IgD-negative memory B cell (primary cell): ENCODE data around the gene CCDC171. TPM values are rescaled to one million over a fixed set of nuclear protein-coding genes. Genes with fewer than 3 reads are reported as not detected.

ENCODE experiments used
- H3K27ac Mint-ChIP-seq, 3 donors: one replicate each; pipeline ENCODE4 v1.8.0; 2020 to 2022; ENCODE audit warnings: mild to moderate bottlenecking in 3 of 3, mixed read lengths in 3 of 3, moderate library complexity in 1 of 3
- H3K27me3 Mint-ChIP-seq: one replicate; pipeline ENCODE4 v1.8.0; 2021; ENCODE audit warnings: mixed read lengths
- H3K36me3 Mint-ChIP-seq: one replicate; pipeline ENCODE4 v1.8.0; 2020; ENCODE audit warnings: mild to moderate bottlenecking, mixed read lengths
- H3K4me1 Mint-ChIP-seq, 3 donors: one replicate each; pipeline ENCODE4 v1.8.0; 2020 to 2022; ENCODE audit warnings: mixed read lengths in 3 of 3, mild to moderate bottlenecking in 1 of 3
- H3K4me3 Mint-ChIP-seq, 4 donors: one replicate each; pipeline ENCODE4 v1.8.0; 2020 to 2022; ENCODE audit warnings: mild to moderate bottlenecking in 4 of 4, mixed read lengths in 4 of 4, moderate library complexity in 3 of 4
- H3K9me3 Mint-ChIP-seq, 3 donors: one replicate each; pipeline ENCODE4 v1.8.0; 2020 to 2021; ENCODE audit warnings: mixed read lengths in 3 of 3, mild to moderate bottlenecking in 1 of 3
- polyA plus RNA-seq: library from polyadenylated mRNA; unstranded; fragments of 300-500 nt; fragmentation: Illumina TruSeq; gene quantifications from one replicate; pipeline ENCODE4 v1.2.3, GENCODE V29; 2021

Gene CCDC171
- polyA plus RNA-seq, 1 donor from 2014 or later, result 0.18 TPM

DNA sequence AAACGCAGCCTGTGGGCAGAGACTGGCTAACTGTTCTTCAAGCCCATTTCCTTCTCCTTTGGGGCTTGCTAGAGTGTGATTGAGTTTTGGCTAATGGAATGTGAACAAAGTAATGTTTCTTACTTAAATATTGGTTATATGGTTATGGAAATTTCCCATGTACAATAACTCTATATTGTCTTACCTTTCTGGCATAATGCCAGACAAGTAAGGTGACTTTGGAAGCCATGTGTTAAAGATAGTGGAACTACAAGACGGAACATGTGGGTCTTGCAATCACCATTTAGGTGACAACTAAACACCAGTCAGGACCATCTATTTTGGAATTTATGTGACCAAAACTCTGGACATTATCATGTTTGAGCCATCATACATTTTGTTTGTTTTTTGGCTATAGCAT lies 260.2 kb downstream of the CCDC171 start:
- no peak overlapping the region for H3K27ac Mint-ChIP-seq
- H3K36me3 Mint-ChIP-seq, result no peaks in the 10 kb centered on the region
- no peaks in the 10 kb centered on the region for H3K27me3 Mint-ChIP-seq
- no peak overlapping the region for H3K4me3 Mint-ChIP-seq
- H3K4me1 Mint-ChIP-seq, result no peaks in the 10 kb centered on the region
- peaks cover 0 to 6% (median 2%) of the 10 kb centered on the region in 3 donors for H3K9me3 Mint-ChIP-seq

DNA sequence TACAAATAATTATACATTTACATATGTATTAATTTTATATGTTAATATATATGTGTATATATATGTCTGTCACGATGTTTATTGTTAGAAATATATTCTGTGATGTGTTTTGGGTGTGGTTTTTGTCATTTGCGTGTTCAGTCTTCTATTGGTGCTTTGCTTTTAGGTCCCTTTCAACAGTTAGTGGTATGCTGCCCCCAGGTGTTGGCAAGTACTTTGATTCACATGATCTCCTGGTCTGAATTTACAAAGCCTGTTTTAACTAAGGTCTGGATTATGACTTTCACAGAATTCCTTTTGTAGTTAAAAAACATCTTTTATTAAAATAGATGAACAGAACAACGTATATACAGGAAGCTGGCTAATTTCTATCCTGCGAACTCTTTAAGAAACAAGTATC lies 271.5 kb downstream of the CCDC171 start:
- H3K4me3 Mint-ChIP-seq, result no peak overlapping the region
- H3K4me1 Mint-ChIP-seq, result no peaks in the 10 kb centered on the region
- no peaks in the 10 kb centered on the region for H3K27me3 Mint-ChIP-seq
- H3K36me3 Mint-ChIP-seq, result no peaks in the 10 kb centered on the region
- H3K27ac Mint-ChIP-seq, result no peak overlapping the region
- peaks cover 0 to 5% (median 0%) of the 10 kb centered on the region in 3 donors for H3K9me3 Mint-ChIP-seq

DNA sequence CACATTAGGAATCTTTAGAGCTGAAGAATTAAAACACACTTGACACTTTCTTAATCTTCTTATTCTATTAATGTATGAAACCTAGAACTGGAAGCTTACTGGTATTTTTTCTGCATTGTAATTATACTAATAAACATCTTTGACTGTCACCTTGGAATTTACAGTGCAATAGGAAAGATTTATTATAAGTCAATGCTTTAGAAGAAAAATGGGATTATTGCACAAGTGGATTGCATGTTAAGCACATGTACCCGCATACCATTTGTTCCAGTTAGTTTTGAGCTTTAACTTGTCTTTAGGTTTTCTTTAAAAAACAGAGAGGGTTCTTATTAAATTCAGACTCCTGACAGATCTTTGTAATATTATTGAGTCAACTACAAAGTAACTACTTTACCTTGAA lies 278.5 kb downstream of the CCDC171 start:
- H3K27me3 Mint-ChIP-seq, result no peaks in the 10 kb centered on the region
- H3K27ac Mint-ChIP-seq, result no peak overlapping the region
- no peak overlapping the region for H3K4me3 Mint-ChIP-seq
- H3K9me3 Mint-ChIP-seq, result no peaks in the 10 kb centered on the region
- no peaks in the 10 kb centered on the region for H3K4me1 Mint-ChIP-seq
- H3K36me3 Mint-ChIP-seq, result no peaks in the 10 kb centered on the region

DNA sequence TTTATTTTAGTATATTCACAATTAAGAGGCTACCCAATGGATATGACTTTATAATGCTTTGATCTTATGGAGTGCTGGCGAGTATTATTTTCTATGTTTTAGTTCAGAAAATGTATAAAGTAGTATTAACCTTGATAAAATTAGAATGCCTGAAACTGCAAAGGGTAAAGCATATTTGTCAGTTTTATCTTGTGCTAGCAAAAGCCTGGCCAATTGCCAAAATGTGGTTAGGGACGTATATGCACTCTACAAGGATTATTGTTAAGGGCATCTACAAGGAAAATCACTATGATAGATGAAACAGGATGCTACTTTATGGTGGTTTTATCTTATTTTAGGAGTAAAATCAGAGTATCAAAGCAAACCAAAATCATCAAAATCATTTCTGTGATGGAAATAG lies 281.7 kb downstream of the CCDC171 start:
- Mint-ChIP-seq H3K36me3 (no peaks in the 10 kb centered on the region), H3K4me3 (no peak overlapping the region), H3K27me3 (no peaks in the 10 kb centered on the region), H3K9me3 (no peaks in the 10 kb centered on the region), H3K27ac (no peak overlapping the region), H3K4me1 (no peaks in the 10 kb centered on the region)

DNA sequence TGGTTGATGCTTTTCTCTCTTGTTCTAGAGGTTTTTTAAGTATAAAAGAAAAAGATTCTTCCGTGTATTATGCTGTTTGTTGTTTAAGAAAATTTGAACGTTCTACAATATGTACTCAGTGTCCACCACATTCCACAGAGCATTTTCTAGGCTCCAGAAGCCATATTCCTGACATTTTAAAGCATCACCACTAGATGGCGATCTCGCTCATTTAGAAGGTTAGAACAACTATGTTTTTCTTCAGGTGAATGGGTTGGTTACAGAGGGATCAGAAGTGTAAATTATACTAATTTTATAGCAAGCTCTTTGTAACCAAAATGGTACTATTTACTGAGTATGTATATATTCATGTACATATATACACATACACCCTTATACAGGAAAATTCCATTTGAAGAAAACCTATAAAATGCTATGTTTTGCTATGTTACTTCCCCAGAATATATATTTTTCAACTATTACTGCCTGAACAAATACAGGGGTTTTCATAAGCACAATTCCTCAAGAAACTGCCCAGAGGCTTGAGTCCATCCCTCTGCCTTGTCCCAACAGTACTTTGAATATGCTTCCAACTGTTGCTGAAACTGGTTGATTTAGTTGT lies 284.3 kb downstream of the CCDC171 start:
- H3K27me3 Mint-ChIP-seq, result no peaks in the 10 kb centered on the region
- no peak overlapping the region for H3K27ac Mint-ChIP-seq
- H3K9me3 Mint-ChIP-seq, result no peaks in the 10 kb centered on the region
- H3K4me3 Mint-ChIP-seq, result no peak overlapping the region
- H3K36me3 Mint-ChIP-seq, result no peaks in the 10 kb centered on the region
- no peaks in the 10 kb centered on the region for H3K4me1 Mint-ChIP-seq

DNA sequence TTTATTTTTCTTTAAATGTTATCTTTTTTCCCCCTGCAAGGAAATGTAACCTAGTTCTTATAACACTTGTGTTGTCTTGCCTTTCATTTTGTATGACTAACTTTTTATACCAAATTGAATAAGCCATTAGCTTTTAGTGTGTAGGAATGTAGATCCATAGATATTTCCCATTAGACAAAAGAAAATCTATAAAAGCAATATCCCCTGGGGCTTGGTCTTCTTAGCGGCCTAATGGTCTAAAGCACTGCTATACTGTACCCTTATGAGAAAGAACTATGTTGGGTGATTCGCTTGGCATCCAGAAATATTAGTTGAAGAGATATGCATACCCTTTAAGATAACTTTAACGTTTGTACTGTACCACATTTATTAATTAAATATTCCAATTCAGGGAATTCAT lies 289.2 kb downstream of the CCDC171 start:
- no peaks in the 10 kb centered on the region for H3K9me3 Mint-ChIP-seq
- no peaks in the 10 kb centered on the region for H3K27me3 Mint-ChIP-seq
- no peak overlapping the region for H3K4me3 Mint-ChIP-seq

DNA sequence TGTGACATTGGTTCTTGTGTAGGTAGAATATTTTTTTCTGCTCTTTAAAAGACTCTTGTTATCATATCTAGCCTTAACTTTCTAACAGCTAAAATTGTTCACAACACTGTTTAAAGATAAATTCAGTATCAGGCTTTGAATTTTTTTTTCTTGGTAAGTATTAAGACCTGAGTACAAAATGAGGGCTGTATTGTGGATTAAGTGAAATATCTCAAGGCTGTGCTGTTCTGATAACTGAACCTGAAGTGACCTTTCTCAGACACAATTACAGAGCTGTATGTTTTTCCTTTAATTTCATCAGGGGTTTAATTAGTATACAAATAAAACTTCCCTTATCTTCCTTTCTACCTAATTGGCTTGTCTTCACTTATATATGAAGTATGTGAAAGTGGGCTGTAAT lies 290.5 kb downstream of the CCDC171 start:
- H3K27ac Mint-ChIP-seq, result no peak overlapping the region
- no peaks in the 10 kb centered on the region for H3K9me3 Mint-ChIP-seq
- H3K4me3 Mint-ChIP-seq, result no peak overlapping the region
- no peaks in the 10 kb centered on the region for H3K4me1 Mint-ChIP-seq
- no peaks in the 10 kb centered on the region for H3K36me3 Mint-ChIP-seq
- no peaks in the 10 kb centered on the region for H3K27me3 Mint-ChIP-seq

More for the DNA sequence above, 289.2 kb downstream of the CCDC171 start:
- no peaks in the 10 kb centered on the region for H3K4me1 Mint-ChIP-seq
- no peak overlapping the region for H3K27ac Mint-ChIP-seq
- no peaks in the 10 kb centered on the region for H3K36me3 Mint-ChIP-seq

DNA sequence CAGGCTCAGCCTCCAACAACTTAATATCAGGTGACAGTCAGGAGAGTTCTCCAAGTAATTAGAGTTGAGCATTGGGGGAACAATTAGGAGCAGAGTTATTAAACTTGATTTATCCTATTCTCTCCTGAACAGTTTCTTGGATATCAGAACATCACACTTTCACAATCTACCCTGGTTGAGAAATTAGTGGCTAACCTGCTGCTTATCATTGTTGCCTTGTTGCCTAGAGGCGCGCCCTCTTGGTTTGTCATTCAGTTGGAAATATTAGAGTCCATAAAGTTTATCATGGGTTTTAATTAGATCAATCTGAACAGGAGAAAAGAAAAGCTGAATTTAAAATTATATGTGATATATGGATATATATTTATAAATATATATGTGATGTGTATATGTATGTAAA lies 291.1 kb downstream of the CCDC171 start:
- no peak overlapping the region for H3K4me3 Mint-ChIP-seq
- H3K27ac Mint-ChIP-seq, result no peak overlapping the region
- H3K9me3 Mint-ChIP-seq, result no peaks in the 10 kb centered on the region
- H3K27me3 Mint-ChIP-seq, result no peaks in the 10 kb centered on the region
- no peaks in the 10 kb centered on the region for H3K36me3 Mint-ChIP-seq
- no peaks in the 10 kb centered on the region for H3K4me1 Mint-ChIP-seq

DNA sequence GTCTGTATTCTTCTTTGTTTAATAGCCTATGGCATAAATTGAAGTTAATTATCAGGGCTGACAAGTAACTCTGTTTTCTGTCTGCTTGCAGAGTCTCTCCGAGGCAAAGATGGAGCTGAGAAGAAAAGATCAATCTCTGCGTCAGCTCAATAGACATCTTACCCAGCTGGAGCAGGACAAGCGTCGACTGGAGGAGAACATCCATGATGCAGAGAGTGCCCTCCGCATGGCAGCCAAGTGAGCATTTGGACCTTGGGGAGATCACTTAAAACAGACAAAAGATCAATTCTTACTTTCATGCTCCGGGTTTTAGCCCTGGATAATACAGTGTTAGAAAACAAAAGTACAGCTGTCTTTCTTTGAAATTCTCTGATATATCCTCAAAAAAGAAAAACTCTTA lies 293.8 kb downstream of the CCDC171 start:
- H3K27ac Mint-ChIP-seq, result no peak overlapping the region
- H3K36me3 Mint-ChIP-seq, result no peaks in the 10 kb centered on the region
- no peak overlapping the region for H3K4me3 Mint-ChIP-seq
- H3K27me3 Mint-ChIP-seq, result no peaks in the 10 kb centered on the region
- no peaks in the 10 kb centered on the region for H3K4me1 Mint-ChIP-seq
- no peaks in the 10 kb centered on the region for H3K9me3 Mint-ChIP-seq

DNA sequence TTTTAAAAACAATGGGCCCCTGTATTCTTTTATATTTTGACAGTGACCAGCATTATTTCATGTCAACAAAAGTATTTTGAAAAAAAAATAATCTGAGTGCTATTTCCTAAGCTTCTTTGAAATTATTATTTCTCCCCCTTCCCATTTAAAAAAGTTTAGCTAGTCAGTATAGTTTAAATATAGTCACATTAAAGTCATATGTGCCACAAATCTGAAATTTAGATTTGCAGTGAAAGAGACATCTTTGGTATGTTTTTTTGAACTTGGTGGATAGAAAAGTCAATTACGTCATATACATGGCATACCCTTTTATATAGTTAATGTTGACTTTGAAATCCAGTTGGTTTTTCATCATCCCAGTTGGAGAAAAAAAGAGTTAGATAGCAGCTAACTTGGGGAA lies 297.0 kb downstream of the CCDC171 start:
- no peaks in the 10 kb centered on the region for H3K36me3 Mint-ChIP-seq

DNA sequence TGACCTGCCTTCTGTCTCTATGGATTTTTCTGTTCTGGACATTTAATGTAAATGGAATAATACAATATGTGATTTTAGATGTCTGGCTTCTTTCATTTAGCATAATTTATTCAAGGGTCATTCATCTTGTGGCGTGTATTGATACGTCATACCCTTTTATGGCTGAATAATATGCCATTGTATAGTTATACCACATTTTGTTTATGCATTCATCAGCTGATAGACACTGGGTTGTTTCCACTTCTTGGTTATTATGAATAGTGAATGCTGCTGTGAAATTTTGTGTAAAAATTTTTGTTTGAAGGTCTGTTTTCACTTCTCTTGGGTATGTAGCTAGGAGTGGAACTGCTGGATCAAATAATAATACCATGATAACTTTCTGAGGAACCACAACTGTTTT lies 298.9 kb downstream of the CCDC171 start:
- no peaks in the 10 kb centered on the region for H3K4me1 Mint-ChIP-seq
- no peak overlapping the region for H3K4me3 Mint-ChIP-seq
- no peaks in the 10 kb centered on the region for H3K27me3 Mint-ChIP-seq
- no peaks in the 10 kb centered on the region for H3K36me3 Mint-ChIP-seq
- H3K9me3 Mint-ChIP-seq, result no peaks in the 10 kb centered on the region
- H3K27ac Mint-ChIP-seq, result no peak overlapping the region

More for the DNA sequence above, 297.0 kb downstream of the CCDC171 start:
- Mint-ChIP-seq H3K4me1 (no peaks in the 10 kb centered on the region), H3K27me3 (no peaks in the 10 kb centered on the region), H3K9me3 (no peaks in the 10 kb centered on the region), H3K4me3 (no peak overlapping the region), H3K27ac (no peak overlapping the region)

DNA sequence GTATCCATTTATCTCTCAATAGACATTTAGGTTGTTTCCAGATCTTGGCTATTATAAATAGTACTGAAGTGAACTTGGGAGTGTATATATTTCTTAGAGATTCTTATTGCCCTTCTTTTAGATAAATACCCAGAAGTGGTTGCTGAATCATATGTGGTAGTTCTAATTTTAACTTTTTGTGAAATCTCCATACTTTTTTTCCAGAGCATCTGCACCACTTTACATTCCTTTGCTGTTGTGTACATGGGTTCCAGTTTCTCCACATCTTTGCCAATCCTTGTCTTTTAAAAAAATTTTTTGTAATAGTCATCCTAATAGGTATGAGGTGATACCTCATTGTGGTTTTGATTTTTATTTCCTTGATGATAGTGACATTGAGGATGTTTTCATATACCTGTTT lies 303.7 kb downstream of the CCDC171 start:
- H3K27ac Mint-ChIP-seq, result no peak overlapping the region
- peaks cover 0 to 1% (median 0%) of the 10 kb centered on the region in 3 donors for H3K9me3 Mint-ChIP-seq
- no peaks in the 10 kb centered on the region for H3K4me1 Mint-ChIP-seq
- no peaks in the 10 kb centered on the region for H3K36me3 Mint-ChIP-seq
- H3K4me3 Mint-ChIP-seq, result no peak overlapping the region
- H3K27me3 Mint-ChIP-seq, result no peaks in the 10 kb centered on the region

DNA sequence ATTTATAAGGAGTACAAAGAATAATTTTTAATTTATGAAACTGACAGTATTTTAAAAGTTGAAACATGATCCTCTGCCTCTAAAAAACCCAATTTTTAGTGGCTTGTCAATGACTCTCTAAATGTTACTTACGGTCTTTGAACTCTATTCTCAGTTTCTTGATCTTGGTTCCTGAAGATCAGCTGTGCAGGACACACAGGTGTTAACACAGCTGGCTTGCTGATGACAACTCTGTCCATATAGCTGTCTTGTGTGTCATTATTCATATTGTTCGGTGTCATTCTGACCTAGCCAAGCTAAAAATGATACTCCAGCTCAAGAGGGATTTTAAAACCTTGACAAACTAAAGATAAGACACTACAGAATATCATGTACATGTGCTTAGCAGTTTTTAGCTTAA lies 314.5 kb downstream of the CCDC171 start:
- Mint-ChIP-seq H3K4me1 (no peaks in the 10 kb centered on the region), H3K9me3 (peaks cover 0 to under 1% (median 0%) of the 10 kb centered on the region in 3 donors), H3K27me3 (no peaks in the 10 kb centered on the region)

DNA sequence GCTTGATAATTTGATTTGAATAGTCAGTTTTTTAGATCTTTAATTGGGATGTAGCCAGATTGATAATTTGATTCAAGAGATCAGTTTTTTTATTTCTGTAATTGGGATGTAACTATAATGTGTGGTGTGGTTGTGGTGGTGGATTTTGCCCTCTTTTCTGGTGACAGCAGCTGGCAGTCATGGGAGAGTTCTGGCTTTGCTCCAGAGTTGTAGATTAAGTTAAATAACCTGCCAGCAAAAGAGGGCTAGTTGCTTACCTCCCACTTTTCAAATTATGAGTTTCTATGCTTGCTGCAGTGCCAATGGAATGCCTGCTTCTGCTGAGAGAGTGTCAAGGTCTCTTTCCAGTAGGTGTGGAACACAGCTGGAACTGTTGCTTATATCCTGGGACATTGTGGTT lies 315.1 kb downstream of the CCDC171 start:
- H3K27me3 Mint-ChIP-seq, result no peaks in the 10 kb centered on the region
- no peaks in the 10 kb centered on the region for H3K36me3 Mint-ChIP-seq
- no peak overlapping the region for H3K4me3 Mint-ChIP-seq
- no peak overlapping the region for H3K27ac Mint-ChIP-seq
- H3K4me1 Mint-ChIP-seq, result no peaks in the 10 kb centered on the region
- H3K9me3 Mint-ChIP-seq, result no peaks in the 10 kb centered on the region

More for the DNA sequence above, 314.5 kb downstream of the CCDC171 start:
- Mint-ChIP-seq H3K36me3 (no peaks in the 10 kb centered on the region), H3K4me3 (no peak overlapping the region), H3K27ac (no peak overlapping the region)

DNA sequence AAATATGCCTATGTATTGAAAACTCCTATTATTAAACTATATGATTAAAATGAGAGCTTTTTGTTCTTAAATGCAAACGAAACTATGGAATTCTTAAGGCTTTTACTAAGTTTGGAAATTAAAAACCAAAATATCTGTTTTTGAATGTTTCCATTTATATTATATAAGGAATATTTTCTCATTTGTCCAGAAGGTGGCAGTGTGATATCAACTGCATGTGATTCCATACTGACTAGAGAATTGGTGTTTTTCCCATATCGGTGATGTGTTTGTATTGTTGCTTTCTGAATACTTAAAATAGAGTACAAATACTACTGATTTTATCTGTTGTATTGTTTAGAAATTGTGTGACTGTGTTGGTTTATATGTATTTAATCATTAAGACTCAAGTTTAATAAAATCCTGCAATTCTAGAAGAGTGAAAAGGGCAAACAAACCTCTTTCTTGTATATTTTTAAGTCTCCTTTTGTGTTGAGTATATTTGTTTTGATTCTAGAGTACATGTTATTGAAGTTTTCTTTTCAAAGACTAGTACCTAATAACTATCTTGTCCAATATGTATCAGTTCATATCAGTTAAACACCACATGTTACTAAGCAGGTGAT lies 320.8 kb downstream of the CCDC171 start:
- peaks cover 2% of the 10 kb centered on the region for H3K36me3 Mint-ChIP-seq
- no peaks in the 10 kb centered on the region for H3K9me3 Mint-ChIP-seq
- no peak overlapping the region for H3K27ac Mint-ChIP-seq
- no peak overlapping the region for H3K4me3 Mint-ChIP-seq
- no peaks in the 10 kb centered on the region for H3K27me3 Mint-ChIP-seq
- H3K4me1 Mint-ChIP-seq, result no peaks in the 10 kb centered on the region

DNA sequence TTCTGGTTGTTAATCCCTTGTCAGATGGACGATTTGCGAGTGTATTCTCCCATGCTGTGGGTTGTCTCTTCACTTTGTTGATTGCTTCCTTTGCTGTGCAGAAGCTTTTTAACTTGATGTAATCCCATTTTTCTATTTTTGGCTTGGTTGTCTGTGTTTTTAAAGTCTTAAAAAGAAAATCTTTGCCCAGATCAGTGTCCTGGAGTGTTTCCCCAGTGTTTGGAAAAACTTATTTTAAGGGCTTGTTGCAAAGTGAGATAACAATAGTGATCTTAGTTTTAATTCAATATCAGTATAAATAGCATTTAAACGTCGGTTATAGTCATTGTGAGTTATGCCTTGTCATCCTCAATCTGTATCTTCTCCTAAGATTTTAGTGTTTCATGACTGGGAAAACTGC lies 329.5 kb downstream of the CCDC171 start:
- Mint-ChIP-seq H3K36me3 (peaks cover 1% of the 10 kb centered on the region), H3K4me1 (no peaks in the 10 kb centered on the region), H3K27ac (no peak overlapping the region), H3K9me3 (peaks cover 0 to 2% (median 0%) of the 10 kb centered on the region in 3 donors), H3K4me3 (no peak overlapping the region), H3K27me3 (no peaks in the 10 kb centered on the region)
